Neural progenitor cell (in vitro differentiated cells): ENCODE data around the gene COQ9. TPM values are rescaled to one million over a fixed set of nuclear protein-coding genes. Genes with fewer than 3 reads are reported as not detected.

Source experiments
- DNase-seq: peaks from one replicate; pipeline ENCODE4 v3.0.0-alpha.2; 2016; ENCODE audit warnings: low spot score
- H2AFZ ChIP-seq: fragments of 200-600 bp; sonication (generic); replicated peaks from 2 replicates; pipeline ENCODE4 v1.6.1; 2016; ENCODE audit warnings: antibody characterized with exemption
- H3F3A ChIP-seq: fragments of 200-600 bp; sonication (generic); 2 replicates; pipeline ENCODE4 v1.6.1; 2016; ENCODE audit warnings: antibody characterized with exemption, low read depth
- H3K27ac ChIP-seq: fragments of 200-600 bp; sonication (generic); 2 replicates; pipeline ENCODE4 v1.5.1; 2016; ENCODE audit warnings: mild to moderate bottlenecking
- H3K27me3 ChIP-seq: fragments of 200-600 bp; sonication (generic); 2 replicates; pipeline ENCODE4 v1.6.1; 2016; ENCODE audit warnings: mild to moderate bottlenecking, moderate library complexity
- H3K36me3 ChIP-seq: fragments of 200-600 bp; sonication (generic); 2 replicates; pipeline ENCODE4 v1.5.1; 2016
- H3K4me1 ChIP-seq: fragments of 200-600 bp; sonication (generic); 2 replicates; pipeline ENCODE4 v1.6.1; 2016; ENCODE audit warnings: mixed run types
- H3K4me2 ChIP-seq: fragments of 200-600 bp; sonication (generic); 2 replicates; pipeline ENCODE4 v1.6.1; 2016
- H3K4me3 ChIP-seq: fragments of 200-600 bp; sonication (generic); 2 replicates; pipeline ENCODE4 v1.5.1; 2016
- H3K79me2 ChIP-seq: fragments of 200-600 bp; sonication (generic); 2 replicates; pipeline ENCODE4 v1.6.1; 2016; ENCODE audit warnings: low read depth
- H3K9ac ChIP-seq: fragments of 200-600 bp; sonication (generic); 2 replicates; pipeline ENCODE4 v1.6.1; 2016
- H3K9me3 ChIP-seq: fragments of 200-600 bp; sonication (generic); 2 replicates; pipeline ENCODE4 v1.5.1; 2016; ENCODE audit warnings: low read depth
- H4K20me1 ChIP-seq: fragments of 200-600 bp; sonication (generic); 2 replicates; pipeline ENCODE4 v1.6.1; 2016; ENCODE audit warnings: low read depth
- H3K27ac Mint-ChIP-seq: 3 replicates; pipeline ENCODE4 v1.8.0; 2021; ENCODE audit warnings: mixed read lengths
- H3K27me3 Mint-ChIP-seq: 2 replicates; pipeline ENCODE4 v1.8.0; 2022; ENCODE audit warnings: low read depth, mild to moderate bottlenecking, inconsistent platforms, moderate library complexity, mixed read lengths; ENCODE audit not compliant: insufficient read depth
- H3K36me3 Mint-ChIP-seq: 3 replicates; pipeline ENCODE4 v1.8.0; 2021; ENCODE audit warnings: mixed read lengths
- H3K4me1 Mint-ChIP-seq: 3 replicates; pipeline ENCODE4 v1.8.0; 2021; ENCODE audit warnings: mixed read lengths
- H3K4me3 Mint-ChIP-seq: 3 replicates; pipeline ENCODE4 v1.8.0; 2021; ENCODE audit warnings: mild to moderate bottlenecking, moderate library complexity, mixed read lengths
- H3K9me3 Mint-ChIP-seq: 3 replicates; pipeline ENCODE4 v1.8.0; 2020; ENCODE audit warnings: mixed read lengths
- EZH2 ChIP-seq: fragments of 200-600 bp; sonication (generic); IDR thresholded peaks from 2 replicates; pipeline ENCODE4 v1.6.1; 2017; ENCODE audit warnings: antibody characterized with exemption, mild to moderate bottlenecking, moderate library complexity
- EZH2phosphoT487 ChIP-seq: fragments of 200-600 bp; sonication (generic); IDR thresholded peaks from 2 replicates; pipeline ENCODE4 v1.6.1; 2017; ENCODE audit warnings: antibody characterized with exemption
- total RNA-seq: library from RNA; depleted of rRNA; stranded (reverse); fragments of >200 nt; gene quantifications from 2 replicates; pipeline ENCODE4 v1.2.3, GENCODE V29; 2015; ENCODE audit warnings: low replicate concordance
- TF ChIP-seq, protein P1 (sequence below): fragments of 200-600 bp; sonication (generic); IDR thresholded peaks from 2 replicates; pipeline ENCODE4 v1.5.1; 2017; ENCODE audit warnings: antibody characterized with exemption, mild to moderate bottlenecking

COQ9 gene
- total RNA-seq, 1 donor from 2014 or later, result 20.3 TPM

DNA sequence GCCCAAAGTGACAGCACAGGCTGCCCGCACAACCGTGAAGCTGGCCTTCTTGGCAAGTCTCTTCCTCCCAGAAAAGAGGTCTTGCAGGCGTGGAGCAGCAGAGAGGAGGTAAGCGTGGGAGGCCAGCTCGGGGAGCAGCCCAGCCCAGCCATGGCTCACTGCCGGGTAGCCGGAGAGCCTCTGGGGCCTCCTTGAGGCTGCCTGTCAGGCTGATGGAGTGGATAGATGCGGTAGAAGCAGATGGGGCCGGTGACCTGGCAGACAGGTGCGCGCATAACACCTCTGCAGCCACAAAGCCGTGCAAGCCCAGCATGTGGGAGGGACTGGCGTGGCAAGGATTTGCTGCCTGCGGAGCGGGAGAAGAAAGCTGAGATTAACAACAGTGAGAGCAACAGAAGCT, 56.1 kb downstream of the COQ9 start:
- peaks cover 18% of the 10 kb centered on the region for H3K27me3 Mint-ChIP-seq
- peaks cover 24% of the 10 kb centered on the region for H3K4me1 Mint-ChIP-seq
- H3K9me3 Mint-ChIP-seq, result no peaks in the 10 kb centered on the region
- no peaks in the 10 kb centered on the region for H3K79me2 ChIP-seq
- no peak overlapping the region for H3K27ac Mint-ChIP-seq
- H3K9me3 ChIP-seq, result no peaks in the 10 kb centered on the region
- peaks cover 11% of the 10 kb centered on the region for H3K4me1 ChIP-seq
- no peaks in the 10 kb centered on the region for H3K27me3 ChIP-seq
- H4K20me1 ChIP-seq, result no peaks in the 10 kb centered on the region
- no peaks in the 10 kb centered on the region for H3F3A ChIP-seq
- no peaks in the 10 kb centered on the region for H3K36me3 ChIP-seq
- no peak overlapping the region for H3K4me3 Mint-ChIP-seq
- TF ChIP-seq, protein P1, sequence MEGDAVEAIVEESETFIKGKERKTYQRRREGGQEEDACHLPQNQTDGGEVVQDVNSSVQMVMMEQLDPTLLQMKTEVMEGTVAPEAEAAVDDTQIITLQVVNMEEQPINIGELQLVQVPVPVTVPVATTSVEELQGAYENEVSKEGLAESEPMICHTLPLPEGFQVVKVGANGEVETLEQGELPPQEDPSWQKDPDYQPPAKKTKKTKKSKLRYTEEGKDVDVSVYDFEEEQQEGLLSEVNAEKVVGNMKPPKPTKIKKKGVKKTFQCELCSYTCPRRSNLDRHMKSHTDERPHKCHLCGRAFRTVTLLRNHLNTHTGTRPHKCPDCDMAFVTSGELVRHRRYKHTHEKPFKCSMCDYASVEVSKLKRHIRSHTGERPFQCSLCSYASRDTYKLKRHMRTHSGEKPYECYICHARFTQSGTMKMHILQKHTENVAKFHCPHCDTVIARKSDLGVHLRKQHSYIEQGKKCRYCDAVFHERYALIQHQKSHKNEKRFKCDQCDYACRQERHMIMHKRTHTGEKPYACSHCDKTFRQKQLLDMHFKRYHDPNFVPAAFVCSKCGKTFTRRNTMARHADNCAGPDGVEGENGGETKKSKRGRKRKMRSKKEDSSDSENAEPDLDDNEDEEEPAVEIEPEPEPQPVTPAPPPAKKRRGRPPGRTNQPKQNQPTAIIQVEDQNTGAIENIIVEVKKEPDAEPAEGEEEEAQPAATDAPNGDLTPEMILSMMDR, result no peak
- TF ChIP-seq EZH2 (no peak), EZH2phosphoT487 (no peak)
- no peak overlapping the region for H3K4me2 ChIP-seq
- no peaks in the 10 kb centered on the region for H3K36me3 Mint-ChIP-seq
- H3K27ac ChIP-seq, result no peak overlapping the region
- DNase-seq, result no peak
- no peak overlapping the region for H3K4me3 ChIP-seq
- H2AFZ ChIP-seq, result no peak overlapping the region
- H3K9ac ChIP-seq, result no peak overlapping the region

DNA sequence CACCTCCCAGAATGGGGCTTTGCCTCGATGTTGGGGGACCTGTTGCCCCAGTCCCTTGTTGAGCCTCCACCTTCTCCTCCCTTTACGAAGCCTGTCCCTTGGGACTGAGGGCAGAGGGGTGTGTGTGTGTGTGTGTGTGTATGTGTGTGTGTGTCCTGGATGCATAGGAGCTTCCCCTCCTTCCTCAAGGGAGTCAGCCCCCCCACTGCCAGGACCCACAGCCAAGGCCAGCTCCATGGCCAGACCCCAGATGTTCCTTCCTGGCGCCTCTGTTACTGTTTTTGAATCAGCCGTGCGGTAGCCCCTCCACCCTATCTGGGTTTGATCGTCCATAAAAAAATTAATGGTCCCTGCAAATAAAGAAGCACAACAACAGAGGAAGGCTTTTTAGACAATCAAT, 56.7 kb downstream of the COQ9 start:
- peaks cover 11% of the 10 kb centered on the region for H3K4me1 ChIP-seq
- H3K27ac ChIP-seq, result no peak overlapping the region
- peaks cover 16% of the 10 kb centered on the region for H3K27me3 Mint-ChIP-seq
- H3K9me3 Mint-ChIP-seq, result no peaks in the 10 kb centered on the region
- no peak overlapping the region for H3K9ac ChIP-seq
- H4K20me1 ChIP-seq, result no peaks in the 10 kb centered on the region
- TF ChIP-seq EZH2, result no peak
- TF ChIP-seq, protein P1, result no peak
- no peak for TF ChIP-seq EZH2phosphoT487
- no peak overlapping the region for H3K4me3 ChIP-seq
- H3K36me3 ChIP-seq, result no peaks in the 10 kb centered on the region
- H3K36me3 Mint-ChIP-seq, result no peaks in the 10 kb centered on the region
- no peak overlapping the region for H3K4me2 ChIP-seq
- no peak overlapping the region for H3K27ac Mint-ChIP-seq
- no peak overlapping the region for H2AFZ ChIP-seq
- no peak for DNase-seq
- H3K4me1 Mint-ChIP-seq, result peaks cover 29% of the 10 kb centered on the region
- no peak overlapping the region for H3K4me3 Mint-ChIP-seq
- H3K27me3 ChIP-seq, result no peaks in the 10 kb centered on the region
- no peaks in the 10 kb centered on the region for H3F3A ChIP-seq
- H3K79me2 ChIP-seq, result no peaks in the 10 kb centered on the region
- no peaks in the 10 kb centered on the region for H3K9me3 ChIP-seq

DNA sequence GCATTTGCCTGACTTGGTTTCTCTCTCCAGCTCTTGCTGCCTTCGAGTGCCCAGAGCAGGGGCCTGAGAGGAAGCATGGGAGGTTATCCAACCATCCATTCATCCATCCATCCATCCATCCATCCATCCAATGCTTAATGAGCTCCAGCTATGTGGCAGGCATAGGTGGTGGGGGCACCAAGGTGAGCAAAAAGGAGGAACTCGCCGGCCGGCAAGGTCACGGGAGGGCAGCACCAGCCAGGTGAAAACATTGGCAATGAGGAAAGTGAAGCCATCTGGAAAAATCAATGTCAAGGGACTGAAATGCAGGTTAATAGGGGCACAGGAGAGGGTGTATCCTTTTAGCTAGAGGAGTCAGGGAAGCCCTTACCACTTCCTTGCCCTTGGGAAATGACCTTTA, 57.2 kb downstream of the COQ9 start:
- Histone ChIP-seq H3K4me1 (peaks cover 11% of the 10 kb centered on the region), H3F3A (no peaks in the 10 kb centered on the region), H3K36me3 (no peaks in the 10 kb centered on the region), H3K9me3 (no peaks in the 10 kb centered on the region), H3K27ac (no peak overlapping the region), H3K27me3 (no peaks in the 10 kb centered on the region), H3K4me2 (no peak overlapping the region), H3K9ac (no peak overlapping the region), H3K4me3 (no peak overlapping the region), H3K79me2 (no peaks in the 10 kb centered on the region), H2AFZ (no peak overlapping the region), H4K20me1 (no peaks in the 10 kb centered on the region)
- H3K4me3 Mint-ChIP-seq, result no peak overlapping the region
- peaks cover 34% of the 10 kb centered on the region for H3K4me1 Mint-ChIP-seq
- DNase-seq, result no peak
- no peaks in the 10 kb centered on the region for H3K36me3 Mint-ChIP-seq
- peaks cover 16% of the 10 kb centered on the region for H3K27me3 Mint-ChIP-seq
- no peak for TF ChIP-seq EZH2
- TF ChIP-seq EZH2phosphoT487, result no peak
- TF ChIP-seq, protein P1, result no peak
- H3K27ac Mint-ChIP-seq, result peak overlapping the region; percentile 29
- no peaks in the 10 kb centered on the region for H3K9me3 Mint-ChIP-seq

DNA sequence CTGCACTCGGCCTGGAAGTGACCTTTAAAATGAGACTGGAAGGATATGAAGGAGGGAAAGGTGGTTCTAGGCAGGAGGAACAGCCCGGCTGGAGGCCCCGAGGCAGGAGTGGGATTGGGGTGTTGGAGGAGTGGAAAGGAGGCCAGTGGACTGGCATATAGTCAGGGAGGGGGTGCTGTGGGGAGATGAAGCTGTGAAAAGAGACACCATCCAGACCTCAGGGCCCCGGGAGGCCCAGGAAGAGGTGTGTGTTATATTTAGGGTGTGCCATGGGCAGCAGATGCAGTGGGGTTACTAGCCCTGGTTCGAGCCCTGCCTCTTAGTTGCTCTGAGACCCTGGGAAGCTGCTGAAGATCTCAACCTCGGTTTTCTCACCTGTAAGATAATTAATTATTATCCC, 57.9 kb downstream of the COQ9 start:
- H4K20me1 ChIP-seq, result no peaks in the 10 kb centered on the region
- H3F3A ChIP-seq, result no peaks in the 10 kb centered on the region
- no peaks in the 10 kb centered on the region for H3K79me2 ChIP-seq
- H3K4me1 Mint-ChIP-seq, result peaks cover 36% of the 10 kb centered on the region
- H3K27ac ChIP-seq, result no peak overlapping the region
- TF ChIP-seq EZH2phosphoT487 (no peak), EZH2 (no peak)
- TF ChIP-seq, protein P1, result no peak
- no peaks in the 10 kb centered on the region for H3K36me3 Mint-ChIP-seq
- H3K27me3 Mint-ChIP-seq, result peaks cover 14% of the 10 kb centered on the region
- no peak overlapping the region for H3K4me3 Mint-ChIP-seq
- H3K4me2 ChIP-seq, result no peak overlapping the region
- no peak overlapping the region for H3K9ac ChIP-seq
- H3K9me3 Mint-ChIP-seq, result no peaks in the 10 kb centered on the region
- H3K27me3 ChIP-seq, result no peaks in the 10 kb centered on the region
- H3K4me1 ChIP-seq, result peaks cover 11% of the 10 kb centered on the region
- H3K36me3 ChIP-seq, result no peaks in the 10 kb centered on the region
- H2AFZ ChIP-seq, result no peak overlapping the region
- no peak for DNase-seq
- no peak overlapping the region for H3K27ac Mint-ChIP-seq
- H3K9me3 ChIP-seq, result no peaks in the 10 kb centered on the region
- no peak overlapping the region for H3K4me3 ChIP-seq
